HepG2 (cell line): ENCODE measurements around the gene FNDC3B. TPM values are rescaled to one million over a fixed set of nuclear protein-coding genes. Genes with fewer than 3 reads are reported as not detected.

Experiments used
- CEBPB ChIP-seq: IDR thresholded peaks from 2 replicates; pipeline ENCODE4 v1.6.1; 2011; ENCODE audit warnings: low read depth, low read length, improper control_type of control experiment, borderline replicate concordance
- CSRNP1 ChIP-seq: sonication (generic); formaldehyde crosslinking; IDR thresholded peaks from 2 replicates; pipeline ENCODE4 v1.8.1; 2023; ENCODE audit warnings: mild to moderate bottlenecking, missing genetic modification reagents
- FLYWCH1 ChIP-seq: sonication (generic); formaldehyde crosslinking; IDR thresholded peaks from 2 replicates; pipeline ENCODE4 v1.8.1; 2023; ENCODE audit warnings: mild to moderate bottlenecking, missing genetic modification reagents
- MTF1 ChIP-seq: sonication (generic); formaldehyde crosslinking; IDR thresholded peaks from 2 replicates; pipeline ENCODE4 v1.5.0; 2020; ENCODE audit warnings: missing genetic modification reagents
- RNF2 ChIP-seq: fragments of 450-650 bp; conservative IDR thresholded peaks from 2 replicates; pipeline ENCODE4 v1.6.1; 2016; ENCODE audit warnings: low read depth
- SIN3B ChIP-seq: fragments of 150-350 bp; IDR thresholded peaks from 2 replicates; pipeline ENCODE4 v1.6.1; 2014; ENCODE audit warnings: low read length
- SRF ChIP-seq: IDR thresholded peaks from 2 replicates; pipeline ENCODE4 v1.6.1; 2011; ENCODE audit warnings: mild to moderate bottlenecking, low read depth, low read length, moderate library complexity
- STAT6 ChIP-seq: sonication (generic); formaldehyde crosslinking; IDR thresholded peaks from 2 replicates; pipeline ENCODE4 v1.4.0; 2020; ENCODE audit warnings: missing genetic modification reagents, mild to moderate bottlenecking, borderline replicate concordance
- ZBTB8A ChIP-seq: sonication (generic); formaldehyde crosslinking; IDR thresholded peaks from 2 replicates; pipeline ENCODE4 v1.4.0; 2020; ENCODE audit warnings: mild to moderate bottlenecking, low read depth, missing genetic modification reagents, borderline replicate concordance
- ZNF17 ChIP-seq: sonication (generic); formaldehyde crosslinking; IDR thresholded peaks from 2 replicates; pipeline ENCODE4 v1.5.0; 2020; ENCODE audit warnings: mild to moderate bottlenecking, missing genetic modification reagents
- ZNF446 ChIP-seq: sonication (generic); formaldehyde crosslinking; IDR thresholded peaks from 2 replicates; pipeline ENCODE4 v1.5.0; 2020; ENCODE audit warnings: mild to moderate bottlenecking, missing genetic modification reagents
- ZNF546 ChIP-seq: sonication (generic); formaldehyde crosslinking; conservative IDR thresholded peaks from 2 replicates; pipeline ENCODE4 v1.8.1; 2023; ENCODE audit warnings: mild to moderate bottlenecking, missing genetic modification reagents
- ZNF552 ChIP-seq: sonication (generic); formaldehyde crosslinking; IDR thresholded peaks from 2 replicates; pipeline ENCODE4 v1.9.0; 2022; ENCODE audit warnings: missing genetic modification reagents, mild to moderate bottlenecking, borderline replicate concordance
- polyA plus RNA-seq, 8 experiments: library from polyadenylated mRNA; depleted of rRNA in 3 of 8; stranded (reverse) in 7 of 8; unstranded in 1 of 8; fragments of >200 nt; fragmentation: Illumina TruSeq in 4 of 8; extraction: Trizol in 4 of 8; gene quantifications; 2 replicates each; pipeline versions ENCODE4 v1.2.1 to v1.2.3, GENCODE V29; 2011 to 2016; ENCODE audit warnings: low read depth in 4 of 8, missing spikeins in 1 of 8, mixed read lengths in 1 of 8; ENCODE audit not compliant: insufficient read depth in 1 of 8
- total RNA-seq, 5 experiments: library from RNA; depleted of rRNA; stranded (reverse); fragments of >200 nt; fragmentation: Illumina TruSeq; extraction: Trizol; gene quantifications; 2 replicates each; pipeline ENCODE4 v1.2.3, GENCODE V29; 2016; ENCODE audit warnings: low read depth in 1 of 5

The FNDC3B gene
- total and polyA plus RNA-seq, 2 of the 13 experiments (the other 11 are each of a cell fraction or from before 2014, with no cell fraction given), result 74.8 to 103 TPM

GRCh38 chr3:172038798-172039435, 461 bp upstream of the FNDC3B start (continued):
- TF ChIP-seq CSRNP1 (CRISPR knock-in tag) (0 out of 2 replicates have a peak, but pooled peaks have one; percentile 6), ZNF17 (CRISPR knock-in tag) (no peak), CEBPB (peak; percentile 54), ZNF546 (no peak), SRF (peak; percentile 50; the same call in 1 of the 2 replicates), FLYWCH1 (CRISPR knock-in tag) (no peak), SIN3B (no peak), MTF1 (CRISPR knock-in tag) (no peak), ZNF552 (CRISPR knock-in tag) (no peak), RNF2 (no peak), ZNF446 (CRISPR knock-in tag) (no peak), STAT6 (CRISPR knock-in tag) (peak; percentile 55; the same call in 1 of the 2 replicates), ZBTB8A (CRISPR knock-in tag) (no peak)
